ENCODE measurements around the gene NNAT.

NNAT gene

GRCh38 chr20:37505263-37506151 lies 15.5 kb upstream of the NNAT start:
- DNase-seq (no peak), ATAC-seq (ENCODE audit: insufficient read depth, low read depth) (no peak)
- H3K27ac ChIP-seq (ENCODE audit: low read length), result no peak overlapping the region
- no peaks in the 10 kb centered on the region for H3K27me3 ChIP-seq (ENCODE audit: insufficient read depth, low read length, poor library complexity)
- H3K79me2 ChIP-seq (ENCODE audit: insufficient read depth, low read length), result no peaks in the 10 kb centered on the region
- H3K4me1 ChIP-seq (ENCODE audit: insufficient read depth, low read length), result no peaks in the 10 kb centered on the region
- no peaks in the 10 kb centered on the region for H3K9me3 ChIP-seq (ENCODE audit: insufficient read depth, low read length, severe bottlenecking)
- H3K36me3 ChIP-seq (ENCODE audit: insufficient read depth, low read length), result 0 out of 2 replicates have a peak, but pooled peaks cover 3% of the 10 kb centered on the region
- no peak overlapping the region for H3K9ac ChIP-seq (ENCODE audit: low read depth, low read length)
- TF ChIP-seq EZH2 (IDR thresholded peaks at IDR 0.05; ENCODE audit: borderline replicate concordance, low read depth, low read length, severe bottlenecking), result no peak
- TF ChIP-seq, protein P1, sequence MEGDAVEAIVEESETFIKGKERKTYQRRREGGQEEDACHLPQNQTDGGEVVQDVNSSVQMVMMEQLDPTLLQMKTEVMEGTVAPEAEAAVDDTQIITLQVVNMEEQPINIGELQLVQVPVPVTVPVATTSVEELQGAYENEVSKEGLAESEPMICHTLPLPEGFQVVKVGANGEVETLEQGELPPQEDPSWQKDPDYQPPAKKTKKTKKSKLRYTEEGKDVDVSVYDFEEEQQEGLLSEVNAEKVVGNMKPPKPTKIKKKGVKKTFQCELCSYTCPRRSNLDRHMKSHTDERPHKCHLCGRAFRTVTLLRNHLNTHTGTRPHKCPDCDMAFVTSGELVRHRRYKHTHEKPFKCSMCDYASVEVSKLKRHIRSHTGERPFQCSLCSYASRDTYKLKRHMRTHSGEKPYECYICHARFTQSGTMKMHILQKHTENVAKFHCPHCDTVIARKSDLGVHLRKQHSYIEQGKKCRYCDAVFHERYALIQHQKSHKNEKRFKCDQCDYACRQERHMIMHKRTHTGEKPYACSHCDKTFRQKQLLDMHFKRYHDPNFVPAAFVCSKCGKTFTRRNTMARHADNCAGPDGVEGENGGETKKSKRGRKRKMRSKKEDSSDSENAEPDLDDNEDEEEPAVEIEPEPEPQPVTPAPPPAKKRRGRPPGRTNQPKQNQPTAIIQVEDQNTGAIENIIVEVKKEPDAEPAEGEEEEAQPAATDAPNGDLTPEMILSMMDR (IDR thresholded peaks at IDR 0.05; ENCODE audit: borderline replicate concordance, extremely low read depth, low read length, poor library complexity, severe bottlenecking), result no peak
- H4K20me1 ChIP-seq (ENCODE audit: insufficient read depth, low read length), result no peaks in the 10 kb centered on the region
- no peak overlapping the region for H3K4me2 ChIP-seq (ENCODE audit: insufficient read depth, low read length)
- no peak overlapping the region for H2AFZ ChIP-seq (ENCODE audit: low read depth, low read length)
- no peak overlapping the region for H3K4me3 ChIP-seq (ENCODE audit: low read depth in 1 of 2, low read length in 2 of 2)

- H3K9ac ChIP-seq (ENCODE audit: low read depth, low read length), result no peak overlapping the region
- no peaks in the 10 kb centered on the region for H3K27me3 ChIP-seq (ENCODE audit: insufficient read depth, low read length, poor library complexity)
- no peak for TF ChIP-seq EZH2 (IDR thresholded peaks at IDR 0.05; ENCODE audit: borderline replicate concordance, low read depth, low read length, severe bottlenecking)
- TF ChIP-seq, protein P1 (IDR thresholded peaks at IDR 0.05; ENCODE audit: borderline replicate concordance, extremely low read depth, low read length, poor library complexity, severe bottlenecking), result no peak
- no peaks in the 10 kb centered on the region for H3K4me1 ChIP-seq (ENCODE audit: insufficient read depth, low read length)
- no peaks in the 10 kb centered on the region for H4K20me1 ChIP-seq (ENCODE audit: insufficient read depth, low read length)
- 0 out of 2 replicates have a peak, but pooled peaks cover 3% of the 10 kb centered on the region for H3K36me3 ChIP-seq (ENCODE audit: insufficient read depth, low read length)
- no peak overlapping the region for H2AFZ ChIP-seq (ENCODE audit: low read depth, low read length)
- no peak overlapping the region for H3K27ac ChIP-seq (ENCODE audit: low read length)
- ATAC-seq (ENCODE audit: insufficient read depth, low read depth), result no peak
- H3K4me3 ChIP-seq (ENCODE audit: low read depth in 1 of 2, low read length in 2 of 2), result no peak overlapping the region
- H3K9me3 ChIP-seq (ENCODE audit: insufficient read depth, low read length, severe bottlenecking), result no peaks in the 10 kb centered on the region
- no peak overlapping the region for H3K4me2 ChIP-seq (ENCODE audit: insufficient read depth, low read length)
- no peak for DNase-seq
- H3K79me2 ChIP-seq (ENCODE audit: insufficient read depth, low read length), result no peaks in the 10 kb centered on the region
Measured at GRCh38 chr20:37506152-37506725, 14.8 kb upstream of the NNAT start.

- no peak overlapping the region for H3K27ac ChIP-seq (ENCODE audit: low read length)
- DNase-seq (no peak), ATAC-seq (ENCODE audit: insufficient read depth, low read depth) (no peak)
- no peak overlapping the region for H2AFZ ChIP-seq (ENCODE audit: low read depth, low read length)
- H3K79me2 ChIP-seq (ENCODE audit: insufficient read depth, low read length), result no peaks in the 10 kb centered on the region; the same call in 1 of the 2 replicates
- H3K9me3 ChIP-seq (ENCODE audit: insufficient read depth, low read length, severe bottlenecking), result no peaks in the 10 kb centered on the region
- peaks cover 5% of the 10 kb centered on the region; the same call in 1 of the 2 replicates for H4K20me1 ChIP-seq (ENCODE audit: insufficient read depth, low read length)
- no peaks in the 10 kb centered on the region for H3K27me3 ChIP-seq (ENCODE audit: insufficient read depth, low read length, poor library complexity)
- no peak overlapping the region for H3K4me2 ChIP-seq (ENCODE audit: insufficient read depth, low read length)
- no peak overlapping the region for H3K4me3 ChIP-seq (ENCODE audit: low read depth in 1 of 2, low read length in 2 of 2)
- TF ChIP-seq, protein P1 (IDR thresholded peaks at IDR 0.05; ENCODE audit: borderline replicate concordance, extremely low read depth, low read length, poor library complexity, severe bottlenecking), result no peak
- TF ChIP-seq EZH2 (IDR thresholded peaks at IDR 0.05; ENCODE audit: borderline replicate concordance, low read depth, low read length, severe bottlenecking), result no peak
- H3K9ac ChIP-seq (ENCODE audit: low read depth, low read length), result no peak overlapping the region
- H3K36me3 ChIP-seq (ENCODE audit: insufficient read depth, low read length), result peaks cover 26% of the 10 kb centered on the region; the same call in 1 of the 2 replicates
- no peaks in the 10 kb centered on the region for H3K4me1 ChIP-seq (ENCODE audit: insufficient read depth, low read length)
Measured at GRCh38 chr20:37510226-37510625, 10.8 kb upstream of the NNAT start.
